ENCODE data around the gene RBPJL.

GRCh38 chr20:45346851-45347250, 40.2 kb downstream of the RBPJL start:
- TF ChIP-seq CTCF (IDR thresholded peaks at IDR 0.05; ENCODE audit: insufficient read depth, low read length, poor library complexity, severe bottlenecking), result no peak
- TF ChIP-seq EZH2phosphoT487 (conservative IDR thresholded peaks at IDR 0.05; ENCODE audit: low read length), result no peak
